Uterus (tissue), 4 donors: Measurements from ENCODE around the gene TERT. TPM values are rescaled to one million over a fixed set of nuclear protein-coding genes. Genes with fewer than 3 reads are reported as not detected.

Source experiments
- DNase-seq, 2 donors: peaks; one replicate each; pipeline ENCODE4 v3.0.0-alpha.2; 2019 to 2020
- H3K27ac ChIP-seq, 2 donors: fragments of 200-600 bp; sonication (generic); 1 replicate in 1 of 2; 2 replicates in 1 of 2; pipeline ENCODE4 v1.5.1; 2016 to 2018
- H3K27me3 ChIP-seq, 2 donors: fragments of 200-600 bp; sonication (generic); one replicate each; pipeline ENCODE4 v1.5.1; 2018 to 2019; ENCODE audit warnings: control low read depth in 1 of 2
- H3K36me3 ChIP-seq, 2 donors: fragments of 200-600 bp; sonication (generic); one replicate each; pipeline ENCODE4 v1.5.1; 2019; ENCODE audit warnings: control low read depth in 1 of 2
- H3K4me1 ChIP-seq, 2 donors: fragments of 200-600 bp; sonication (generic); one replicate each; pipeline ENCODE4 v1.5.1; 2018 to 2019; ENCODE audit warnings: control low read depth in 1 of 2
- H3K4me3 ChIP-seq, 2 donors: fragments of 200-600 bp; sonication (generic); 1 replicate in 1 of 2; 2 replicates in 1 of 2; pipeline ENCODE4 v1.5.1; 2018 to 2019; ENCODE audit warnings: mild to moderate bottlenecking in 1 of 2
- H3K9me3 ChIP-seq, 2 donors: fragments of 200-600 bp; sonication (generic); one replicate each; pipeline ENCODE4 v1.5.1; 2019; ENCODE audit warnings: control low read depth in 1 of 2
- CTCF ChIP-seq, 4 experiments: fragments of 200-600 bp in 2 of 4; fragments of 450-650 bp in 2 of 4; sonication (generic) in 2 of 4; IDR thresholded peaks; one replicate each; pipeline ENCODE4 v1.5.1; 2016 to 2019; ENCODE audit warnings: antibody characterized with exemption in 4 of 4, mild to moderate bottlenecking in 2 of 4, moderate library complexity in 1 of 4
- POLR2A ChIP-seq, 2 donors: fragments of 450-650 bp; IDR thresholded peaks; one replicate each; pipeline ENCODE4 v1.6.1; 2016; ENCODE audit warnings: antibody characterized with exemption in 2 of 2, mild to moderate bottlenecking in 1 of 2, moderate library complexity in 1 of 2
- intact Hi-C: fragments of 100-400 bp; cut with DNase I; formaldehyde crosslinking; loops from one replicate; pipeline ENCODE4 v1.15.1; 2023; ENCODE audit warnings: low total_unique reads
- total RNA-seq, 4 donors: library from RNA; depleted of rRNA in 3 of 4; stranded (reverse); fragments of >200 nt in 3 of 4; gene quantifications; one replicate each; pipeline versions ENCODE4 v1.1.0 to v1.2.4, GENCODE V29; 2014 to 2023
- donor health status: DM: yes; HTN: yes; CAD: no.

The TERT gene
- total RNA-seq, 4 donors from 2014 or later = 0.26 TPM; not detected in 3

DNA sequence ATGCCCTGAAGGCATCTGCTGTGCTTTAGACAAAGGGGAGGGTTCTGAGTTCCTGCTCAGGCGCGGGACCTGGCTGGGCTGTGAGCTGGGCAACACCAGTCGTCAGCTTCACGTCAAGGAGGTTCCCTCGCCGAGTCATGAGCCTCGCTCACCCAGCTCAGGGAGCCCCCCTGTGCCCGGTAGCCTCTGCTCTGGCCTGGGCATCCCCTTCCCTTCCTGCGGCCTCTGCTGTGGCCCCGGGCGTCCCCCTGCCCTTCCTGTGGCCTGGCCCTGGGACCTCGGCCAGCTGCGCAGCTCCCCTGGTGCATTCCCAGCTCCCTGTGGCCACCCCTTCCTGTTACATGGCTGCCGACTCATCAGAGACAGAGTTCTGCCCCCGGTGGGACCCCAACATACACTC, 29.8 kb downstream of the TERT start:
- Histone ChIP-seq H3K9me3 (no peaks in the 10 kb centered on the region), H3K27ac (no peak overlapping the region)
- intact Hi-C loops = no loop called here

DNA sequence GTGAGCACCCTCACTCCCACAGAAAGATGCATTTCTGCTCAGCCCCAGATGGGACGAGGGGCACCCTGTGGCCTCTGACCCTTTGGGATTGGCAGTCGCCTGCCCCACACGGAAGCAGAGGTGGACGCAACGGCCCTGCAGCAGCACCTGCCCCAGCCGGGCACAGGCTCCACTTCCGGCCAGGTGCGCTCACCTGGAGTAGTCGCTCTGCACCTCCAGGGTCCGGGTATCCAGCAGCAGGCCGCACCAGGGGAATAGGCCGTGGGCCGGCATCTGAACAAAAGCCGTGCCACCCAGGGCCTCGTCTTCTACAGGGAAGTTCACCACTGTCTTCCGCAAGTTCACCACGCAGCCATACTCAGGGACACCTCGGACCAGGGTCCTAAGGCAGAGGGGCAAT, 30.7 kb downstream of the TERT start:
- H3K36me3 ChIP-seq = no peaks in the 10 kb centered on the region
- no peak for DNase-seq
- intact Hi-C loops = no loop called here
- no peaks in the 10 kb centered on the region for H3K27me3 ChIP-seq
- no peak overlapping the region for H3K27ac ChIP-seq
- no peaks in the 10 kb centered on the region for H3K9me3 ChIP-seq
- H3K4me1 ChIP-seq = no peaks in the 10 kb centered on the region
- TF ChIP-seq CTCF (IDR thresholded peaks at IDR 0.05) (no peak), POLR2A (IDR thresholded peaks at IDR 0.05) (no peak)
- no peak overlapping the region for H3K4me3 ChIP-seq

More for the DNA sequence above, 29.8 kb downstream of the TERT start:
- no peaks in the 10 kb centered on the region for H3K36me3 ChIP-seq
- no peaks in the 10 kb centered on the region for H3K4me1 ChIP-seq
- H3K4me3 ChIP-seq = no peak overlapping the region
- TF ChIP-seq CTCF (IDR thresholded peaks at IDR 0.05) = no peak
- TF ChIP-seq POLR2A (IDR thresholded peaks at IDR 0.05) = no peak
- DNase-seq = no peak
- H3K27me3 ChIP-seq = no peaks in the 10 kb centered on the region

- Histone ChIP-seq H3K27me3 (no peaks in the 10 kb centered on the region), H3K36me3 (no peaks in the 10 kb centered on the region), H3K4me1 (no peaks in the 10 kb centered on the region), H3K9me3 (no peaks in the 10 kb centered on the region), H3K27ac (no peak overlapping the region), H3K4me3 (no peak overlapping the region)
- no peak for DNase-seq
- intact Hi-C loops = no loop called here
- no peak for TF ChIP-seq POLR2A (IDR thresholded peaks at IDR 0.05)
These were observed 32.5 kb downstream of the TERT start for GRCh38 chr5:1262381-1262780.

- no peaks in the 10 kb centered on the region for H3K4me1 ChIP-seq
- no peaks in the 10 kb centered on the region for H3K36me3 ChIP-seq
- no peak overlapping the region for H3K4me3 ChIP-seq
- TF ChIP-seq CTCF (IDR thresholded peaks at IDR 0.05) (no peak), POLR2A (IDR thresholded peaks at IDR 0.05) (no peak)
- no peaks in the 10 kb centered on the region for H3K9me3 ChIP-seq
- no peak overlapping the region for H3K27ac ChIP-seq
- H3K27me3 ChIP-seq = no peaks in the 10 kb centered on the region
- intact Hi-C loops = no loop called here
- no peak for DNase-seq
These were observed 33.2 kb downstream of the TERT start for GRCh38 chr5:1261643-1262042.

DNA sequence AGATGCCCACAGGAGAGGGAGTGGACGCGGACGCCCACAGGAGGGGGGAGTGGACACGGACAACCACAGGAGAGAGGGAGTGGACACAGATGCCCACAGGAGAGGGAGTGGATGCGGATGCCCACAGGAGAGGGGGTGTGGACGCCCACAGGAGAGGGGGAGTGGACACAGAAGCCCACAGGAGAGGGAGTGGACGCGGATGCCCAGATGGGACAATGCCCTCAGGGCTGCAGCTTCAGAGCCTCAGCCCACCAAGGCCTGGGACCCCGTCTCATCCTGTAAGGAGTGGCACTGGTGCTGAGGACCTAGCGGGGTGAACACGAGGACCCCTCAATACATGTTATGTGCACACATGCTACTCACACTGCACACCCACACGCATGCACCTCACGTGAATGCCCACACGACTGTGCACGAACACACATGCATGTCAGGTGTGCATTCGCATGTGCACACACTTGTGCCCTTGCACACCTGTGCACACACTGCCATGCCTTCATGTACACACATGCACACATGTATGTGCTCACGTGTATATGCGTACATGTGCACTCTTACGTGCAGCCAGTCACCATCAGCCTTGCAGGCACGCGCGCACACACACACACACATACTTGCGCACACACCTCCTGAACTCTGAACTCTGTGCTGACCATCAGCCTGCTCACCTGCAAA, 34.9 kb downstream of the TERT start:
- no peaks in the 10 kb centered on the region for H3K27me3 ChIP-seq
- no peaks in the 10 kb centered on the region for H3K9me3 ChIP-seq
- intact Hi-C loops = no loop called here
- H3K4me1 ChIP-seq = no peaks in the 10 kb centered on the region
- H3K4me3 ChIP-seq = no peak overlapping the region
- TF ChIP-seq CTCF (IDR thresholded peaks at IDR 0.05) (no peak), POLR2A (IDR thresholded peaks at IDR 0.05) (no peak)
- no peaks in the 10 kb centered on the region for H3K36me3 ChIP-seq
- H3K27ac ChIP-seq = no peak overlapping the region
- no peak for DNase-seq

- no peak for DNase-seq
- intact Hi-C loops = no loop called here
- no peaks in the 10 kb centered on the region for H3K9me3 ChIP-seq
- H3K36me3 ChIP-seq = no peaks in the 10 kb centered on the region
- H3K4me3 ChIP-seq = no peak overlapping the region
- TF ChIP-seq CTCF (IDR thresholded peaks at IDR 0.05) = no peak
- TF ChIP-seq POLR2A (IDR thresholded peaks at IDR 0.05) = no peak
- H3K4me1 ChIP-seq = no peaks in the 10 kb centered on the region
- H3K27me3 ChIP-seq = no peaks in the 10 kb centered on the region
- H3K27ac ChIP-seq = no peak overlapping the region
These were observed 37.0 kb downstream of the TERT start for GRCh38 chr5:1257841-1258240.
